ENCODE data around the gene HPS1. TPM values are rescaled to one million over a fixed set of nuclear protein-coding genes. Genes with fewer than 3 reads are reported as not detected.

The HPS1 gene
- total RNA-seq, 4 donors from 2014 or later: 48.6 to 66.7 (median 60.5) TPM

DNA sequence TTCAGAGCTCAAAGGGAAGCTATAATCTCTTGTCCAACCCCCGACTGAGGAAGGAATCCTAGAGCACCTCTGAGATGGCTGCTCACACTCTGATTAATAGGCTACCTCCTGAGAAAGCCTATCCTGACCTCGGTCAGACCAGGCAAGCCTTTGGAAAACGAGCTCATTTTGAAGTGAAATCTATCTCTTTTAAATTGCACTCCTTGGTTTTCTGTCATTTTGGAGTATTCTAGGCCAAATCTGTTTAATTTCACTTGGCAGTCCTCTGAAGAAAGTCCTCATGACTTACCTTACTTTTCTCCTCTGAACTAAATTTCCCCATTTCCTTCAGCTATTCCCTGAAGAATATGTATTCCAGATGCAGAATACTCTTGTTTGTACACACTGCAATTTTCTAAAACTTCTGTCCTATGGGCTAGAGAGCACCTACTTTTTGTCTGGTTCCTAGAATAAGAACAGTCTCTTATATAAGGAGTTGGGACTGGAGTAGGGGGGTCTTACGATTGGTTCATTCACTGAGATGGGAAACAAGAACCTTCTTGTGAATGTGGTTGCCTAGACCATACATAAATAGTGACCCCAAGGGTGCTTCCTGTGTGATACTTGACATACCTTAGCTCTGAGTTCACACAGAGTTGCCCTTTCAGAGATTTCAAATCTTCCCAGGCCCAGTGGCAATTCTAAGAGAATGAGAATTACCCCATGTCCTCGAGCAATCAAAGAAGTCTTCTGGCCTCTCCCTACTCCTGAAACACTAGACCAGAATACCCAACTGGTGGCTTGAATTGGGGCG is 31.9 kb upstream of the HPS1 start:
- TF ChIP-seq, protein P1, sequence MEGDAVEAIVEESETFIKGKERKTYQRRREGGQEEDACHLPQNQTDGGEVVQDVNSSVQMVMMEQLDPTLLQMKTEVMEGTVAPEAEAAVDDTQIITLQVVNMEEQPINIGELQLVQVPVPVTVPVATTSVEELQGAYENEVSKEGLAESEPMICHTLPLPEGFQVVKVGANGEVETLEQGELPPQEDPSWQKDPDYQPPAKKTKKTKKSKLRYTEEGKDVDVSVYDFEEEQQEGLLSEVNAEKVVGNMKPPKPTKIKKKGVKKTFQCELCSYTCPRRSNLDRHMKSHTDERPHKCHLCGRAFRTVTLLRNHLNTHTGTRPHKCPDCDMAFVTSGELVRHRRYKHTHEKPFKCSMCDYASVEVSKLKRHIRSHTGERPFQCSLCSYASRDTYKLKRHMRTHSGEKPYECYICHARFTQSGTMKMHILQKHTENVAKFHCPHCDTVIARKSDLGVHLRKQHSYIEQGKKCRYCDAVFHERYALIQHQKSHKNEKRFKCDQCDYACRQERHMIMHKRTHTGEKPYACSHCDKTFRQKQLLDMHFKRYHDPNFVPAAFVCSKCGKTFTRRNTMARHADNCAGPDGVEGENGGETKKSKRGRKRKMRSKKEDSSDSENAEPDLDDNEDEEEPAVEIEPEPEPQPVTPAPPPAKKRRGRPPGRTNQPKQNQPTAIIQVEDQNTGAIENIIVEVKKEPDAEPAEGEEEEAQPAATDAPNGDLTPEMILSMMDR (IDR thresholded peaks at IDR 0.05): no peak
- TF ChIP-seq POLR2A (IDR thresholded peaks at IDR 0.05): no peak
- intact Hi-C loops (cut with DNase I): no loop called here
- WGBS, 2 donors: 65 to 73% methylated on average over 6 of the region's 6 CpGs

DNA sequence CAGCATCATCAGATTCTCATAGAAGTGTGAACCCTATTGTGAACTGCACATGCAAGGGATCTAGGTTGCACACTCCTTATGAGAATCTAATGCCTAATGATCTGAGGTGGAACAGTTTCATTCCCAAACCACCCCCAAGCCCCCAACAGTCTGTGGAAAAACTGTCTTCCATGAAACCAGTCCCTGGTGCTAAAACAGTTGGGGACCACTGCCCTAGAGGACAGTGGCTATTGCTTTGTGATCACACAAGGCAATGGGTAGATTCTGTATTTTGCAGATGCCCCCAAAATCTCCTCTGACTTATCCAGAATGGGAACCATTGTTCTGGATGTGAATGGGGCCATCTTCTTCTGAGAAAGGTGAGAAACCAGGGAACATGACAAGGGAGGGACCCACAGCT is 31.1 kb upstream of the HPS1 start:
- intact Hi-C loops (cut with DNase I): no loop called here
- Histone ChIP-seq H3K4me3 (replicated peaks in 1 of 3) (no peak overlapping the region), H3K27ac (no peak overlapping the region), H3K36me3 (no peaks in the 10 kb centered on the region), H3K27me3 (no peaks in the 10 kb centered on the region), H3K9me3 (no peaks in the 10 kb centered on the region), H3K4me1 (no peaks in the 10 kb centered on the region)
- TF ChIP-seq, protein P1 (IDR thresholded peaks at IDR 0.05): no peak
- no peak for TF ChIP-seq POLR2A (IDR thresholded peaks at IDR 0.05)
- DNase-seq: no peak

More for the DNA sequence above, 31.9 kb upstream of the HPS1 start:
- Histone ChIP-seq H3K36me3 (no peaks in the 10 kb centered on the region), H3K4me3 (replicated peaks in 1 of 3) (no peak overlapping the region), H3K4me1 (no peaks in the 10 kb centered on the region), H3K27ac (no peak overlapping the region), H3K27me3 (no peaks in the 10 kb centered on the region), H3K9me3 (no peaks in the 10 kb centered on the region)
- DNase-seq: no peak

DNA sequence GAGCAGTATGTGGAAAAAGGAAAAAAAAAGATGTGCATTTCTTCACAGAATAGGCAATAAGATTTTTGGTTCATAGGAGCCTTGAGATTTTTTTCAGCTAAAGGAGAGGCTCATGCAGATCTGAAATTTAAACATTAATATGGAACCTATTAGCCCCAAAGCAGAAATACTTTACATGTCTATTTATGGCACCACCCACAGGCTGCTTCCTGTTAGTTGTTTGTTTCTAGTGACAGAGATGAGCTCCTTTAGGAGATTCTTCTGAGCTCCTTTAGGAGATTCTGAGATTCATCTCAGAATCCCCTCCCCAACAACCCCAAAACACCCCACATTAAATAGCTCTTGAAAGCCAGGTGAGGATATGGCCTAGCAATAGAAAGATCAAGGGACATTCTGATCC is 27.9 kb upstream of the HPS1 start:
- Histone ChIP-seq H3K9me3 (no peaks in the 10 kb centered on the region), H3K36me3 (no peaks in the 10 kb centered on the region), H3K27me3 (no peaks in the 10 kb centered on the region), H3K4me1 (no peaks in the 10 kb centered on the region), H3K4me3 (replicated peaks in 1 of 3) (no peak overlapping the region), H3K27ac (no peak overlapping the region)
- intact Hi-C loops (cut with DNase I): no loop called here
- TF ChIP-seq, protein P1 (IDR thresholded peaks at IDR 0.05): no peak
- TF ChIP-seq POLR2A (IDR thresholded peaks at IDR 0.05): no peak
- DNase-seq: no peak

DNA sequence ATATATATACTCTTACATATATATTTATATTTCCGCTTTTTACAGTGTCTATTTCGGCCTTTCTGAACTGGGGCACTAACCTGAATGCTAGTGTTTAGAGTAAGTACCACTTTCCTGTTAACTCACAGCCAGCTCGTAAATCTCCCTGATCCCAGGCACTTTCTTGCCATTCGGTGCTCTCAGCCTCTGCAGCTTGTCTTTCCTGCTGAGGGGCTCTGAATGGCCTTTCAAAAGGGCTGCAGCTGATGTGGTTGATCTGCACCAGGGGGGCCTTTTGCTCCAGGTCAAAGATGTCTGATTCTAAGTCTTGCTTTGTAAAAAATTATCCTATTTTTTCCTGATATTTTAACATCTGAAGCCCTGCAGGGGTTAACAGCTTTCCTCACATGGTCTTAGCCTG is 25.5 kb upstream of the HPS1 start:
- intact Hi-C loops (cut with DNase I): no loop called here

DNA sequence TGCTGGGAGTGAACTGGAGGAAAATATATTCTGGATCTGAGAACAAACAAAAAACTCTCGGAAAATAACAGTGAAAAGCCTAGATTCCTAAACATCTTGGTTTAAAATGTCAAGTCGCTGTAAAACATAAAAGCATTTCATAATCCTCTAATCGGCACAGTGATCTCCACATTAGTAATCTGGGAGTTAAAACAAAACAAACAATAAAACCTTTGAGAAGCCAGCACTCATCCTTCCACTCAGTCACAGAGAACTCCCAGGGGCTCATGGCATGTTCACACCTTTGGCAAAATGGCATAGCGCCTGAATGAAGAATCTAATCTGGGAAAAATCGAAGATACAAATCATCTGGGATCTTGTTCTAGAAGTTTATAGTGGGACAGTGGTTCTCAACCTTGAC is 24.1 kb upstream of the HPS1 start:
- no peak for DNase-seq
- 80 to 82% methylated on average over 5 of the region's 5 CpGs for WGBS, 2 donors

More for the DNA sequence above, 25.5 kb upstream of the HPS1 start:
- 72 to 73% methylated on average over 4 of the region's 4 CpGs for WGBS, 2 donors
- no peaks in the 10 kb centered on the region for H3K36me3 ChIP-seq
- no peak overlapping the region for H3K4me3 ChIP-seq (replicated peaks in 1 of 3)
- H3K9me3 ChIP-seq: no peaks in the 10 kb centered on the region
- no peaks in the 10 kb centered on the region for H3K27me3 ChIP-seq
- TF ChIP-seq, protein P1 (IDR thresholded peaks at IDR 0.05): no peak
- TF ChIP-seq POLR2A (IDR thresholded peaks at IDR 0.05): no peak
- H3K27ac ChIP-seq: no peak overlapping the region
- peaks cover 0 to 3% of the 10 kb centered on the region in 2 donors for H3K4me1 ChIP-seq
- DNase-seq: no peak

More for the DNA sequence above, 24.1 kb upstream of the HPS1 start:
- Histone ChIP-seq H3K4me1 (peaks cover 0 to 3% of the 10 kb centered on the region in 2 donors), H3K36me3 (no peaks in the 10 kb centered on the region), H3K27ac (no peak overlapping the region), H3K4me3 (replicated peaks in 1 of 3) (no peak overlapping the region), H3K27me3 (no peaks in the 10 kb centered on the region), H3K9me3 (no peaks in the 10 kb centered on the region)
- intact Hi-C loops (cut with DNase I): no loop called here
- TF ChIP-seq, protein P1 (IDR thresholded peaks at IDR 0.05): no peak
- TF ChIP-seq POLR2A (IDR thresholded peaks at IDR 0.05): no peak
